Measurements from ENCODE around the gene HMX3.

HMX3 gene

DNA sequence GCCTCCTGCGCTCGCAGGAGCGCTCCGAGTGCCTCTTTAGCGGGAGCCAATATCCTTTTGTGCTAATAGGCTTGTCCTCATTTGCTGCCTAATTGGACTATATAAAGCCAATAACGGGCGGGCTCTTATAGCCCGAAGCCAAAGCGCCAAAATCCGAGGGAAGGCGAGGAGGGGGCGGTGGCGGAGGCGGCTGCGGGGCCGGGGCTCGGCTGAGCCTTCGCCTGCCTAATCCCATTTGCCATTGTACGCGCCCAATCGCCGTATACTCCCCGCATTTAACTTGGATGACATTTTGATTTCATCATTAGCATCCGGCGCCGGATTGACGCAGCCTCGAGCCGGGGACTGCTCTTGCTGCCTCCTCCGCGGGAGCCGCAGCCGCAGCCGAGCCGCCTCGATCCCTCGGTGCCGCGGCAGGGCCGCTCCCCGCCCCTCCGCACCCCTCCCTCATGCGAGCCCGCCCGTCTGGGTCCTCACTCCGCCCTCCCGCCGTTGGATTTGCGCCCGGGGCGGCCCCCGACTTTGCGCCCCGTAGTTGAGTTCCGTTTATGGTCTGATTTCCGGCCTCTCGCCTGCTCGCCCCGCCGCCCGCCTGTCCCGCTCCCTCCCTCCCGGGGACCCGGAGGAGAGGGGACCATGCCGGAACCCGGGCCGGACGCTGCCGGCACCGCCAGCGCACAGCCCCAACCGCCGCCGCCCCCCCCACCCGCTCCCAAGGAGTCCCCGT lies at the start of gene HMX3:
Gene HMX3 (plus strand): TSS at position 556 of the 727 bp plus-strand sequence. CDS start 81 bp downstream, at position 637.
- no peak for DNase-seq

DNA sequence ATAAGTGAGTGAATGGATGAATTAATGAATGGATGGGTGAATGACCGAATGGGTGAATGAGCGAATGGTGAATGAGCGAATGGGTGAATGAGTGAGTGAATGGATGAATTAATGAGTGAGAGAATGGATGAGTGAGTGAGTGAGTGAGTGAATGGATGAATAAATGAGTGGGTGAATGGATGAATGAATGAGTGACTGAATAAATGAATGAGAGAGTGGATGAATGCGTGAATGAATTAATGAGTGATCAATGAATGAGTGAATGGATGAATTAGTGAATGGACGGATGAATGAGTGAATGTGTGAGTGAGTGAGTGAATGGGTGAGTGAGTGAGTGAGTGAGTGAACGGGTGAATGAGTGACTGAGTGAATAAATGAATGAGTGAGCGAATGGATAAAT lies 49.5 kb upstream of the HMX3 start:
- DNase-seq = no peak

DNA sequence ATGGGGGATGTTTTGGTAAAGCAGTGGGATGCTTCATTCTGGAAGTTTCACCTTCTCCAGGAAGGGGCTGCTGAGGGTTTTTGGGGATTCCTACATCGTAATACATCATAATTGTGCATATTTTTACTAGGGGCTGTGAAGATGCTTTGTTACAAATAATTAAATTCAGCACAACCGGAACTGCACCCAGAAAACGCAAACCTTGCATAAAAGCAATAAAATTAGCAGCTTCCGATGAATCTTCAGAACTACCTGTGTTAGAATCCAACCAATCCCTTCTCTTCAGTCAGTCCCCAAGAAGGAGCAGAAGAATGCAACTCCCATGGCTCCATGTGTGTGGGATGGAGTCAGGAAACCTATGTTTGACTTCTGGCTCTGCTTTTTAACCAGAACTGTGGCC lies 48.4 kb upstream of the HMX3 start:
- DNase-seq = no peak

GRCh38 chr10:123087786-123088185 lies 48.0 kb upstream of the HMX3 start:
- DNase-seq = no peak

DNA sequence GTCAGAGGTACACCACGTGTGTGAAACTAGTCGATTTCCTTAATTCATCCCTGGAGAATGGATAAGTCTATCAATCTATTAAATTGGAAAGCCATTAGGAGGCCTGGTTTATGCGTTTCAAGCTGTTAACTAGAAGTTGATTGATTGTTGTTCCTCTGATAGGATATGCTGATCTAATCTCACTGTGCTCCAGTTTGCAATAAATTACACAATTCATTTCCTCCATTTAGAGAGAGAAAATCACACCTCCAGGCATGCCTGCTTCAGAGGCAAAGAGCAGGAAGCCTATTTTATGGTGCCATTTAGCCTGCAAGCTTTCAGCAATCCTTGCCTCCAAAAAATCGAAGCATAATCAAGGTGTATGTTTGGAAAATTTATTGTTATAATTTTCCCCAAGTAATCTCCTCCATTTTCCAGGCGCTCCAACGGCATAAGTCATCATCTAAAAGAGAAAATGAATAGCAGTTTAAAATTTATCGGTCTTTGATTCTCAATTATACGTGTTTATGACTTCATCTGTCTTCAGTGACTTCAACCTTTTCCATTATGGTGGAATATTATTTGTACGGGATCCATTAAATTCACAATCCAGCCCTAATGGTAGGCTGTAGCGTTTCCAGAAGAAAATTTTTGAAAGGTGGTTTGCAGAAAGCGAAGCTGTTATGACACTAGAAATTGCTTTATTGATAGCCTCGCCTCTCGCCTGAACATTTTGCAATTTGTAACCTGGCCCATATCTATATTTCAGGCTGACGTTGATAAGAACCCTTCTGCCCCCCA lies 42.9 kb upstream of the HMX3 start:
- DNase-seq = no peak

DNA sequence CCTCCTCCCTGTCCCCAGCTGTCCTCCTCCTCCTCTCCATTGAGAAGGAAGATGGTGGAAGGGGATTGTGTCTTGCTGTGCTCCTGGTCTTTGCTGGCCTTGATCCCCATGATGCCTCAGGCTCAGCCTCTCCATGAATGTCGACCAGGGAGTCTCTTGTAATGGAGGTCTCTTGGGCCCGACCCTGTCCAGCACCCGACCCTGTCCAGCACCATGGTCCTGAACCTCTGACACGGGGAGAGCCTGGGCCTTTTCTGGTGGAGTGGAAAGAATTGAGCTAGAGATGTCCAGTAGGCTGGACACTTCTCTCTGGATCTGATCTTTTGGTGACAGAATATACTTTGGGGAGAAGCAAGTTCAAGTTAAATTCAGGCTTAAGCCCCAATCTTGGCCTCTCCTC lies 42.3 kb upstream of the HMX3 start:
- DNase-seq = no peak

DNA sequence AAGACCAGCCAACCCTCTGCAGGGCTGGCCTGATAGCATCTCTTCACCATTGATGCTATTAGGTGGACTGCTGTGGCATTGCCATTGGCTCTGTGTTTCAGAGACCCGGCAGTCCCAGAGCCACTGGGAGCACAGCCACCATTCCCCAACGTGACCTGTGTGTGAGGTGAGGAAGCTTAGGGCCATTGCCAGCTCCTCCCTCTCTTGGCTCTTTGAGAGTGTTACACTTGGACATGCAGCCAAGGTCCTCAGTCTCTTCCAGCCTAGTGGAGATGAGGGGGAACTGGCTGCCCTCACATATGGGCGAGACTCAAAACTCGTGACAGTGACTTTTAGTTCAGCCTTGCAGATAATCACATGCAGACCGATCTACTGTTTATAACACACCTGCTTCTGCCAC lies 39.3 kb upstream of the HMX3 start:
- no peak for DNase-seq

GRCh38 chr10:123097039-123097438 lies 38.7 kb upstream of the HMX3 start:
- no peak for DNase-seq

DNA sequence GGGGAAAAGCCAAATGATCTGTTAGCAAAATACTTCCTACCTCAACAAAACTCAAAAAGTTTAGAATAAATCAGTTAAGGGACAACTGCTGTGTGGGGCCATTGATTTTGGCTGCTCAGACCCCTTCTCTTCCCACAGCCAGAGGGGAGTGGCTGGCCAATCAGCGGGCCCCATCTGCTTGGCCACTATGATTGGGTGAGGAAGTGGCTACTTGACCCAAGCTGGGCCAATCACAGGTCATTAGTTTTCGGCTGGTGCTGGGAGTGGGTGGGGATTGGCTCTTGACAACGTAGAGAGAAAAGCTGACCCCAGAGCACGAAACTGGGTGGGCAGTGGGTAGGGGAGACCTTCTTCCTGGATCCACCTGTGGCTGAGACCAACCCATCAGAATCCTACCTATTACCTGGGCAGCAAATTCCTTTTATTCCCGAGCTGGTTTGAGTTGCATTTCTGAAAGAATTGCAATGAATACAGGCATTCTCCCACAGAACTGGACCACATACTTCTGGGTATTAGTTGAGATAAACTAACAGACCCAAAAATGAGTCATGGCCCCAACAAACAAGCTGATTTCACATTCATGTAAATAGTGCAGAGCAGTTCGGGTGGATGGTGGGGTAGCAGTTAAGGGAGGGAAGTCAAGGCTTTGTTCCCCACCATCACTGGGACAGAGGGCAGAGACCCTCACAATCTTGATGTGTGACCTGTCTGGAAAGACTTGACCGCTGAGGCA lies 35.6 kb upstream of the HMX3 start:
- DNase-seq = no peak

GRCh38 chr10:123101872-123102271 lies 33.9 kb upstream of the HMX3 start:
- no peak for DNase-seq

DNA sequence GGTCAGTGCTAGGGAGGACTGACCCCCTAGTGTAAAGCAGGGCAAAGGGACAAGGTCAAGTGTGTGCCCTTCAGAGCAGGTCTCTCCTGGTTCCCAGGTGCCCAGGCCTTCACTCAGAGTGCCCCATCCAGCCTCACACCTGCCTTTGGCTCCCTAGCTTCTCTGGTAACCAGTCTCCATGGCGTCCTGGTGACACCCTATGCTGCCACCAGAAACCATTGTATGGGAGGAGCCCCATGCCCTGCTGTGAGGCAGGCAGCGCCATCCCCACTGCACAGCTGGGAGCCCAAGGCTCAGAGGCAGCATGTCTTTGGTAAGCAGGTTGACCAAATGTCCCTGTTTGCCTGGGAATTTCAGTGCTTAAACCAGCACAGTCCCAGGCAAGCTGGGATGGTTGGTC lies 33.1 kb upstream of the HMX3 start:
- no peak for DNase-seq

DNA sequence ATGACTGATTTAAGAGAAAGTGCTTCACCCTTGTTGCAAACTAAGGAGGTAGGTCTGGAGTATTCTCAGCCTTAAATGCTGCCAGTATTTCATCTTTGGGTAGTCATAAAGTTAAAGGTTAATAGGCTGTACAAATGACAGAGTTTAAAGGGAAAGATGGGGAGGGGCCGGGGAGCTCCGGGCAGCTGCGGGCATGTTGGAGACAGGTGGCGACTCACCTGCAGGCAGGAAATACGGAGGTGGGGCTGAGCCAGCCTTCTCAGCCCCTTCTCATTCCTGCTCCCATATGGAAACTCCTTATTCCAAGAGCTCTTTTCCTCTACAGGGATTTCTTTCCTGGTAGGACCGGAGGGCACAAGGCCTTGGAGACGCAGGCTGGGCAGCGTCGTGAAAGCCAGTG lies 31.8 kb upstream of the HMX3 start:
- DNase-seq = no peak

- no peak for DNase-seq
Measured at GRCh38 chr10:123109466-123109865, 26.3 kb upstream of the HMX3 start.

GRCh38 chr10:123117644-123118417 lies 17.9 kb upstream of the HMX3 start:
- no peak for DNase-seq

DNA sequence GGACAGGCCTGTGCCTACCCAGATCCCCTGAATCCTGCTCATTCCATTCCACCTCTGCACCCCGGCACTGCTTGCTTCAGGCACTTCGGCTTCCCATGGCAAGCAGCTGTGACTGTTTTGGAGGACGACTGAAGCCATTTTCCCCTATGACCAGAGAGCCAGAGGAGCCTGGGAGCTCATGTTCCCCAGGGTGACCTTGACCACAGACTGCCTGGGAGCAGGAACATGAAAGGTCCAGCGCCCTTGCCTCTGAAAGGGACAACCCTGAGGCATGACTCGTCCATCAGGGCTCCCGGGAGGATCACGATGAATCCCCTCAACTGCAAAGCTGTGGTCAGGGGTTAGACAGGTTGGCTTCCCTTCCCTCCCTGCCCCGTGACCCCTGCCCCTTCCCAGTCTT lies 16.7 kb upstream of the HMX3 start:
- DNase-seq = no peak

- DNase-seq = no peak
Measured at GRCh38 chr10:123126246-123126645, 9.5 kb upstream of the HMX3 start.

DNA sequence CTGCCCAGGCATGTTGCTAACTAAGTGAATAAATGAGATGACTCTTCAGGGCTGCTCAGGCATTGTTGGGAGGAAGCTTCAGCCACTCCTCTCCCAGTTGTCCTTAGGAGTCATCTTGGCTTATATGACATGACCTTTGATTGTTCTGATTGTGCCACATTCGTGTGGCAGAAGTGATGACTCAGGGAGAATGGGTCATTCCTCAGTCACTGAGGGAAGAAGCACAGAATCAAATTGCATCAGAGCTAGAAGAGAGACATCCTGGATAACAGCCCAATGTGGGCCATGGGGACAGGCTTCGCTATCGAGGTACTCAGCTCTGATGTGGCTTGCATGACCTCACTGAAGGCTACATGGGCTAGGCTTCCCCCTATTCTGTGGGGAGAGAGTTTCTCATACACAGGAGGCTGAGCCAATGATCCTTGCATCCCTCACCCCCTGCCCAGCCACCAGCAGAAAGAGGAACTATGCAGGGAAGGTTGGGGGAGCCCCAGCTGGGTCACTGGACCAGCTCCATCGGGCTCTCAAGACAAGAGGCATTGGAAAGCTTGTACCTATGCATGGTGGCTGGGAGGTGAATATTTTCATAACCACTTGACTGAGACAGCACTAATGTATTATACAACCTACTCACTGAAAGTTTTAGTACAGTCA lies 6.0 kb upstream of the HMX3 start:
- DNase-seq = no peak

- DNase-seq = peak; percentile 25
Measured at GRCh38 chr10:123132576-123133477, 2.9 kb upstream of the HMX3 start.

GRCh38 chr10:123133541-123134342 lies 2.0 kb upstream of the HMX3 start:
- no peak for DNase-seq

DNA sequence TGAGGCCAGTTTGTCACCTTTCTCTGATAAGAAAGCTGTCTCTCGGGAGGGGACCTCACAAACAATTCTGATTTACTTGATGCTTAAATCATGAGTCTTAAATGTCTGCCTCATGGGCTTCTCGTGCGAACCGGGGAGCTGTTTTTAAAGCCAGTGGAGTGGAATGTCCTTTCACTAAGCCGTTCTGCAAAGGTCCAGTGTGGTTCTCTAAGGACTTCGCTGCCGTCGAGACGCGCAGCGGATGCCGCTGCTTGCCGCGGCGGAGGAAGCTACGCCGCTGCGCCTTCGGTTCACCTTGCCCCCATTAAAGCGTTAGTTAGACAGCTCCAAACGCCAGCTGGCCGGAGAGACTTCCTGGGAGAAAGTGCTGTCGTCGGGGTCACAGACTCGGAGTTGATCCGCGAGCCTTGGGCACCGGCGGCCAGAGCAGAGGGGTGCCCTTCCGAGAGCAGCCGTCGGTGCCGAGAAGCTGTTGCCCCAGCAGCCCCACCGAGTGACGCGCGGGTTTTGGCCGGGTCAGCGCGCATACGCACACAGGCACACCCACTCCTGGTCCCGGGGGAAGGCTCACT lies 1.3 kb upstream of the HMX3 start:
- DNase-seq = no peak

Measured in SHP77 treated with DMSO at 0.1 percent for 48 hours (cell line).